H9 (cell line): ENCODE measurements around the gene CARD8. TPM values are rescaled to one million over a fixed set of nuclear protein-coding genes. Genes with fewer than 3 reads are reported as not detected.

Source experiments
- DNase-seq: peaks from one replicate; pipeline ENCODE4 v3.0.0-alpha.2; 2017
- H2AFZ ChIP-seq: one replicate; pipeline ENCODE4 v1.6.1; 2013; ENCODE audit warnings: mild to moderate bottlenecking, low read length, control low read depth, moderate library complexity
- H2AK5ac ChIP-seq: 2 replicates; pipeline ENCODE4 v1.6.1; 2013; ENCODE audit warnings: low read length, control low read depth, mixed read lengths; ENCODE audit not compliant: insufficient read length
- H2BK120ac ChIP-seq: one replicate; pipeline ENCODE4 v1.6.1; 2013; ENCODE audit warnings: low read depth, mild to moderate bottlenecking, low read length, control low read depth, inconsistent platforms; ENCODE audit not compliant: poor library complexity, severe bottlenecking
- H2BK12ac ChIP-seq: 2 replicates; pipeline ENCODE4 v1.6.1; 2013; ENCODE audit warnings: low read length, control low read depth, mixed read lengths, low read depth; ENCODE audit not compliant: insufficient read length
- H2BK15ac ChIP-seq: 2 replicates; pipeline ENCODE4 v1.6.1; 2013; ENCODE audit warnings: low read depth, low read length, control low read depth
- H2BK20ac ChIP-seq: one replicate; pipeline ENCODE4 v1.6.1; 2013; ENCODE audit warnings: low read depth, mild to moderate bottlenecking, low read length, control low read depth, inconsistent platforms; ENCODE audit not compliant: poor library complexity, severe bottlenecking
- H2BK5ac ChIP-seq: 2 replicates; pipeline ENCODE4 v1.6.1; 2013; ENCODE audit warnings: low read length, control low read depth, mixed read lengths; ENCODE audit not compliant: insufficient read length
- H3K14ac ChIP-seq: 2 replicates; pipeline ENCODE4 v1.6.1; 2013; ENCODE audit warnings: low read length, control low read depth; ENCODE audit not compliant: insufficient read depth
- H3K18ac ChIP-seq: 2 replicates; pipeline ENCODE4 v1.6.1; 2013; ENCODE audit warnings: low read depth, mild to moderate bottlenecking, mixed read lengths, low read length, control low read depth; ENCODE audit not compliant: insufficient read length
- H3K23ac ChIP-seq: 2 replicates; pipeline ENCODE4 v1.6.1; 2013; ENCODE audit warnings: low read length, control low read depth, mixed read lengths, low read depth; ENCODE audit not compliant: insufficient read length
- H3K23me2 ChIP-seq: 2 replicates; pipeline ENCODE4 v1.6.1; 2013; ENCODE audit warnings: low read depth, mild to moderate bottlenecking, mixed read lengths, low read length, control low read depth; ENCODE audit not compliant: insufficient read length, poor library complexity, severe bottlenecking
- H3K27ac ChIP-seq: 2 replicates; pipeline ENCODE4 v1.5.1; 2013; ENCODE audit warnings: low read length, control low read depth, mixed read lengths, low read depth; ENCODE audit not compliant: insufficient read length
- H3K27me3 ChIP-seq: 2 replicates; pipeline ENCODE4 v1.6.1; 2013; ENCODE audit warnings: low read length, control low read depth, inconsistent platforms; ENCODE audit not compliant: insufficient read depth
- H3K4ac ChIP-seq: 2 replicates; pipeline ENCODE4 v1.6.1; 2013; ENCODE audit warnings: low read depth, mild to moderate bottlenecking, control low read depth, inconsistent platforms, low read length, moderate library complexity
- H3K4me1 ChIP-seq: 2 replicates; pipeline ENCODE4 v1.6.1; 2013; ENCODE audit warnings: low read length, control low read depth, inconsistent platforms; ENCODE audit not compliant: insufficient read depth
- H3K4me2 ChIP-seq: 2 replicates; pipeline ENCODE4 v1.6.1; 2013; ENCODE audit warnings: low read length, control low read depth, mixed read lengths; ENCODE audit not compliant: insufficient read length, insufficient read depth
- H3K56ac ChIP-seq: 2 replicates; pipeline ENCODE4 v1.6.1; 2013; ENCODE audit warnings: low read depth, mild to moderate bottlenecking, mixed read lengths, low read length, control low read depth; ENCODE audit not compliant: insufficient read length
- H3K79me1 ChIP-seq: 2 replicates; pipeline ENCODE4 v1.6.1; 2013; ENCODE audit warnings: low read depth, mild to moderate bottlenecking, moderate library complexity, low read length, control low read depth, inconsistent platforms; ENCODE audit not compliant: insufficient read depth, poor library complexity, severe bottlenecking
- H3K79me2 ChIP-seq: 2 replicates; pipeline ENCODE4 v1.6.1; 2013; ENCODE audit warnings: low read length, control low read depth, inconsistent platforms; ENCODE audit not compliant: insufficient read depth
- H3K9ac ChIP-seq: 2 replicates; pipeline ENCODE4 v1.6.1; 2013; ENCODE audit warnings: low read length, control low read depth, mixed read lengths; ENCODE audit not compliant: insufficient read length; ENCODE audit errors: extremely low read depth
- H3K9me3 ChIP-seq: one replicate; pipeline ENCODE4 v1.6.1; 2013; ENCODE audit warnings: low read depth, low read length, inconsistent platforms; ENCODE audit not compliant: control insufficient read depth
- H3T11ph ChIP-seq: one replicate; pipeline ENCODE4 v1.6.1; 2013; ENCODE audit warnings: mild to moderate bottlenecking, low read length, control low read depth, inconsistent platforms
- H4K20me1 ChIP-seq: one replicate; pipeline ENCODE4 v1.6.1; 2013; ENCODE audit not compliant: control insufficient read depth, insufficient read length, insufficient read depth
- H4K5ac ChIP-seq: 2 replicates; pipeline ENCODE4 v1.6.1; 2013; ENCODE audit warnings: low read depth, mild to moderate bottlenecking, mixed read lengths, low read length, control low read depth; ENCODE audit not compliant: insufficient read length
- H4K8ac ChIP-seq: replicated peaks from 2 replicates; pipeline ENCODE4 v1.6.1; 2013; ENCODE audit warnings: low read length, control low read depth, mixed read lengths, low read depth; ENCODE audit not compliant: insufficient read length
- H4K91ac ChIP-seq: 2 replicates; pipeline ENCODE4 v1.6.1; 2013; ENCODE audit warnings: low read depth, mild to moderate bottlenecking, moderate library complexity, mixed read lengths, low read length, control low read depth; ENCODE audit not compliant: insufficient read length
- H3K27ac Mint-ChIP-seq, 3 experiments: 2 replicates in 2 of 3; 3 replicates in 1 of 3; pipeline ENCODE4 v1.8.0; 2020 to 2021; ENCODE audit warnings: mixed read lengths in 3 of 3, mild to moderate bottlenecking in 1 of 3, moderate library complexity in 1 of 3
- H3K27me3 Mint-ChIP-seq: 2 replicates; pipeline ENCODE4 v1.8.0; 2021; ENCODE audit warnings: low read depth, mild to moderate bottlenecking, moderate library complexity, mixed read lengths
- H3K36me3 Mint-ChIP-seq, 3 experiments: 2 replicates in 2 of 3; 3 replicates in 1 of 3; pipeline ENCODE4 v1.8.0; 2020 to 2021; ENCODE audit warnings: low read depth in 3 of 3, mixed read lengths in 3 of 3; ENCODE audit not compliant: insufficient read depth in 1 of 3
- H3K4me1 Mint-ChIP-seq, 2 experiments: 2 replicates each; pipeline ENCODE4 v1.8.0; 2020; ENCODE audit warnings: mixed read lengths in 2 of 2
- H3K4me3 Mint-ChIP-seq, 2 experiments: 2 replicates in 1 of 2; 3 replicates in 1 of 2; pipeline ENCODE4 v1.8.0; 2020 to 2021; ENCODE audit warnings: mild to moderate bottlenecking in 2 of 2, mixed read lengths in 2 of 2, moderate library complexity in 1 of 2
- H3K9me3 Mint-ChIP-seq, 2 experiments: 2 replicates in 1 of 2; 3 replicates in 1 of 2; pipeline ENCODE4 v1.8.0; 2020; ENCODE audit warnings: mild to moderate bottlenecking in 2 of 2, mixed read lengths in 2 of 2, moderate library complexity in 1 of 2
- WGBS: extraction: QIAGEN DNeasy Blood & Tissue Kit; methylation state at CpG from one replicate; pipeline ENCODE4 v1.1.7; 2013; ENCODE audit warnings: missing lambda C conversion rate, low lambda C conversion rate, mixed read lengths; ENCODE audit not compliant: insufficient read length; ENCODE audit errors: extremely low coverage; 5-methylcytosine and 5-hydroxymethylcytosine counted together
- total RNA-seq: library from RNA; stranded (reverse); gene quantifications from 2 replicates; pipeline ENCODE4 v1.2.1, GENCODE V29; 2021
- TF ChIP-seq, protein P1 (sequence below): fragments of 200-600 bp; sonication (generic); conservative IDR thresholded peaks from 3 replicates; pipeline ENCODE4 v1.8.0; 2021; ENCODE audit warnings: antibody characterized with exemption, mild to moderate bottlenecking

CARD8 gene
- total RNA-seq, 1 experiment from 2014 or later: 21.0 TPM

DNA sequence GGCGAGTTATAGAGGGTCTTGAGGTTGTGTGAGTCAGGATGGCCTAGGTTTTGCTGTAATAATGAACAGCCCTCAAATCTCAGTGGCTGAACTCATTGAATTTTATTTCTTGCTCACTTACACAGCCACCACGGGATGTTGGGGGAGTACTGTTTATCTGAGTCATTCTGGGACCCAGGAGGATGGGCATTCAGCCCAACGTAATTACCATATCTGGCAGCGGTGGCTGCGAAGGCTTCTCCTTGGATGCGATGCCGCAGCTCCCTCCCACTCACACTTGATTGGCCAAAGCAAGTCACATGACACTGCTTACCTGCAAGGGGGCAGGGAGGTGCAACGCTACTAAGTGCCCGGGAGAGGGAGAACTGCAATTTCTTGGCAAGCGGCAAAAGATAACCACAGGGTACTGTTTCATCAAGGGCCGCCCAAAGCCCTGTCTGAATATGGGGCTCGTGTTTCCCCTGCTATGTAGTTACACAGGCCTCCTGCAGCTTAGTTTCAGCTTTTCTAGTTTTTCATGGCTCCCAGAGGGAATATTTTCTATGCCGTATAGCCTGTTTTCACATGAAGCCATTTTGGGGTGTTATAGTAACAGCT lies 65.3 kb downstream of the CARD8 start:
- Histone ChIP-seq H2BK120ac (no peak overlapping the region), H3K23me2 (no peaks in the 10 kb centered on the region), H2AFZ (no peak overlapping the region), H3K27me3 (no peaks in the 10 kb centered on the region), H3K18ac (no peak overlapping the region), H3T11ph (no peak overlapping the region), H3K9ac (no peak overlapping the region), H3K4ac (no peak overlapping the region), H3K14ac (no peak overlapping the region), H3K56ac (no peak overlapping the region), H3K79me2 (no peaks in the 10 kb centered on the region), H2BK20ac (no peak overlapping the region), H2BK5ac (no peak overlapping the region), H4K8ac (no peak overlapping the region), H3K23ac (no peak overlapping the region), H3K4me2 (peak overlapping the region; percentile 12), H4K20me1 (no peaks in the 10 kb centered on the region), H2AK5ac (no peak overlapping the region), H2BK15ac (no peak overlapping the region), H3K4me1 (0 out of 2 replicates have a peak, but pooled peaks cover 2% of the 10 kb centered on the region), H3K27ac (no peak overlapping the region), H3K9me3 (no peaks in the 10 kb centered on the region), H3K79me1 (no peaks in the 10 kb centered on the region), H4K5ac (no peak overlapping the region), H4K91ac (no peak overlapping the region), H2BK12ac (no peak overlapping the region)
- peaks cover 10 to 20% of the 10 kb centered on the region in 2 experiments for H3K9me3 Mint-ChIP-seq
- peaks cover 27 to 45% (median 27%) of the 10 kb centered on the region in 3 experiments for H3K36me3 Mint-ChIP-seq
- H3K27me3 Mint-ChIP-seq: no peaks in the 10 kb centered on the region; the same call in 1 of the 2 replicates
- DNase-seq: peak; percentile 98
- H3K27ac Mint-ChIP-seq: peak overlapping the region in 2 of 3 experiments; percentile 71 to 90; a peak in 4 of 7 replicates
- H3K4me3 Mint-ChIP-seq: peak overlapping the region in 1 of 2 experiments; percentile 17; a peak in 2 of 5 replicates
- WGBS: no CpG with 5 or more reads among the region's 13 CpGs
- TF ChIP-seq, protein P1, sequence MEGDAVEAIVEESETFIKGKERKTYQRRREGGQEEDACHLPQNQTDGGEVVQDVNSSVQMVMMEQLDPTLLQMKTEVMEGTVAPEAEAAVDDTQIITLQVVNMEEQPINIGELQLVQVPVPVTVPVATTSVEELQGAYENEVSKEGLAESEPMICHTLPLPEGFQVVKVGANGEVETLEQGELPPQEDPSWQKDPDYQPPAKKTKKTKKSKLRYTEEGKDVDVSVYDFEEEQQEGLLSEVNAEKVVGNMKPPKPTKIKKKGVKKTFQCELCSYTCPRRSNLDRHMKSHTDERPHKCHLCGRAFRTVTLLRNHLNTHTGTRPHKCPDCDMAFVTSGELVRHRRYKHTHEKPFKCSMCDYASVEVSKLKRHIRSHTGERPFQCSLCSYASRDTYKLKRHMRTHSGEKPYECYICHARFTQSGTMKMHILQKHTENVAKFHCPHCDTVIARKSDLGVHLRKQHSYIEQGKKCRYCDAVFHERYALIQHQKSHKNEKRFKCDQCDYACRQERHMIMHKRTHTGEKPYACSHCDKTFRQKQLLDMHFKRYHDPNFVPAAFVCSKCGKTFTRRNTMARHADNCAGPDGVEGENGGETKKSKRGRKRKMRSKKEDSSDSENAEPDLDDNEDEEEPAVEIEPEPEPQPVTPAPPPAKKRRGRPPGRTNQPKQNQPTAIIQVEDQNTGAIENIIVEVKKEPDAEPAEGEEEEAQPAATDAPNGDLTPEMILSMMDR: peak; percentile 75
- peaks cover 15 to 17% of the 10 kb centered on the region in 2 experiments for H3K4me1 Mint-ChIP-seq
